ENCODE results near the gene TPPP.

DNA sequence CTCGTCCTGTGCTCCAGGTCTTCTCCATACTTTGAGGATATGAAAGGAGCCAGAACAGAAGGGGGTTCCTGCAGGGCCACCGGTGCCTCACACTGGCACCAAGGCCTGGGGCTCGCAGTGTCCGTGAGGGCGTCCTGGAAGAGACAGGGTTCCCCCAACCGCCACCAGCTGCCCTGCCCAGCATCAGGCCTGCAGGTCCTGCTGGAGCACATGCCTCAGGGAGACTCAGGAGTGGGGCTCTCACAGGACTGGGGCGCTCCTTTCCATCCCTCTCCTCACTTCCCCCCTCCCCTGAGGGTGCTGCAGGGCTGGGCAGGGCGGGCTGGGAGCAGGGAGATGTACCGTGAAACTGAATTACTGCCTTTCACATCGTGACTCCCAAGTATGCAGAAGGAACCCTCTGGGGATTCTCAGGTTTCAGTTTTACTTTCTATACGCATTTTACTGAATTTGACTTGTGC lies 49.3 kb downstream of the TPPP start:
- TF ChIP-seq POLR2AphosphoS5 (IDR thresholded peaks at IDR 0.05; ENCODE audit: low read depth, low read length) (no peak), TAF1 (IDR thresholded peaks at IDR 0.05; ENCODE audit: low read depth, low read length) (no peak), POLR2A (IDR thresholded peaks at IDR 0.05; ENCODE audit: low read depth, low read length) (no peak), SPI1 (IDR thresholded peaks at IDR 0.05; ENCODE audit: low read depth, low read length) (no peak)
